Activated CD4-positive, alpha-beta T cell treated with anti-CD3 and anti-CD28 coated beads, Interleukin-2, amount 10 ng/mL, durations not matched to agents 7 days and 5 days (primary cell): ENCODE measurements around the gene C11orf58. TPM values are rescaled to one million over a fixed set of nuclear protein-coding genes. Genes with fewer than 3 reads are reported as not detected.

Experiments
- CTCF ChIA-PET: fragments of 350-600 bp; sonication (Branson Sonifier 250); formaldehyde crosslinking; loops from one replicate; lab custom pipeline; 2021; ENCODE audit warnings: antibody characterized with exemption; lab: Charles Lee
- POLR2A ChIA-PET: fragments of 350-600 bp; sonication (Branson Sonifier 250); formaldehyde crosslinking; loops from one replicate; lab custom pipeline; 2021; ENCODE audit warnings: antibody characterized with exemption; lab: Charles Lee
- DNase-seq: peaks from one replicate; pipeline ENCODE4 v3.0.0-alpha.2; 2020
- H3K27ac Mint-ChIP-seq: one replicate; pipeline ENCODE4 v1.8.0; 2021; ENCODE audit warnings: mild to moderate bottlenecking, moderate library complexity, mixed read lengths
- H3K27me3 Mint-ChIP-seq: one replicate; pipeline ENCODE4 v1.8.0; 2021; ENCODE audit warnings: mixed read lengths
- H3K36me3 Mint-ChIP-seq: one replicate; pipeline ENCODE4 v1.8.0; 2021; ENCODE audit warnings: low read depth, mixed read lengths
- H3K4me1 Mint-ChIP-seq: one replicate; pipeline ENCODE4 v1.8.0; 2021; ENCODE audit warnings: mixed read lengths
- H3K4me3 Mint-ChIP-seq: one replicate; pipeline ENCODE4 v1.8.0; 2021; ENCODE audit warnings: mild to moderate bottlenecking, moderate library complexity, mixed read lengths
- H3K9me3 Mint-ChIP-seq: one replicate; pipeline ENCODE4 v1.8.0; 2021; ENCODE audit warnings: mixed read lengths
- total RNA-seq, 2 experiments: library from RNA; stranded (reverse); gene quantifications; one replicate each; pipeline ENCODE4 v1.2.3, GENCODE V29; 2021

C11orf58 gene
- total RNA-seq, 2 experiments from 2014 or later: 119 to 137 TPM

GRCh38 chr11:16789560-16790485, 51.4 kb downstream of the C11orf58 start:
- Mint-ChIP-seq H3K4me1 (peaks cover 4% of the 10 kb centered on the region), H3K36me3 (no peaks in the 10 kb centered on the region), H3K27ac (no peak overlapping the region), H3K27me3 (no peaks in the 10 kb centered on the region), H3K9me3 (no peaks in the 10 kb centered on the region), H3K4me3 (no peak overlapping the region)
- DNase-seq: no peak
- ChIA-PET CTCF (interaction anchor here (0.7 to 0.9 kb wide), 2 partner anchors 11 to 16 kb away, joined by 3 read pairs; no protein-coding TSS in a partner anchor), POLR2A (no interaction called here)

- no peaks in the 10 kb centered on the region for H3K36me3 Mint-ChIP-seq
- no peaks in the 10 kb centered on the region for H3K9me3 Mint-ChIP-seq
- no peaks in the 10 kb centered on the region for H3K27me3 Mint-ChIP-seq
- ChIA-PET CTCF (no interaction called here), POLR2A (no interaction called here)
- H3K27ac Mint-ChIP-seq: no peak overlapping the region
- H3K4me1 Mint-ChIP-seq: peaks cover 10% of the 10 kb centered on the region
- no peak overlapping the region for H3K4me3 Mint-ChIP-seq
- no peak for DNase-seq
These were observed 52.2 kb downstream of the C11orf58 start for GRCh38 chr11:16790486-16791190.

GRCh38 chr11:16791191-16791961, 52.9 kb downstream of the C11orf58 start:
- POLR2A ChIA-PET: no interaction called here
- H3K27me3 Mint-ChIP-seq: no peaks in the 10 kb centered on the region
- H3K4me3 Mint-ChIP-seq: no peak overlapping the region
- no peaks in the 10 kb centered on the region for H3K9me3 Mint-ChIP-seq
- no peaks in the 10 kb centered on the region for H3K36me3 Mint-ChIP-seq
- H3K27ac Mint-ChIP-seq: no peak overlapping the region
- CTCF ChIA-PET: interaction anchor here (1.8 kb wide), 1 partner anchor 29 kb away, joined by 4 read pairs; no protein-coding TSS in a partner anchor
- no peak for DNase-seq
- H3K4me1 Mint-ChIP-seq: peaks cover 10% of the 10 kb centered on the region

DNA sequence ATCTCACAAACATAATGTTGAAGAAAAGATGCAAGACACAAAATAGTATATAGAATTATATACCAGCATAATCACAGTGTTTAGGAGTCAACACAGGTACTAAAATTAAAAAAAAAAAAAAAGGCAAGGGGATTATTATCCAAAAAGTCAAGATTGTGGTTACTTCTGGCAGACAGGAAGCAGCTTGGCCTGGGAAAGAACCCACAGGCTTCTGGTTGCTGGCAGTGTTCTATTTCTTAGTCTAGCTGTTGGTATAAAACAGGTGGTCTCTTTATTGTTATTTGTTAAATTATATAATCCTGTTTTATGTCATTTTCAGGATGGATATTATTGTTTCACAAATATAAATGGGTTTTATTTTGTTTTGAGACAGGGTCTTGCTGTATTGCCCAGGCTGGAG, 54.0 kb downstream of the C11orf58 start:
- Mint-ChIP-seq H3K4me3 (no peak overlapping the region), H3K36me3 (no peaks in the 10 kb centered on the region), H3K4me1 (peaks cover 10% of the 10 kb centered on the region), H3K9me3 (no peaks in the 10 kb centered on the region), H3K27ac (no peak overlapping the region), H3K27me3 (no peaks in the 10 kb centered on the region)
- no peak for DNase-seq
- ChIA-PET CTCF (interaction anchor here (0.8 to 1.8 kb wide), 3 partner anchors 8 to 89 kb away, joined by 3 to 5 read pairs (median 4); no protein-coding TSS in a partner anchor), POLR2A (no interaction called here)

DNA sequence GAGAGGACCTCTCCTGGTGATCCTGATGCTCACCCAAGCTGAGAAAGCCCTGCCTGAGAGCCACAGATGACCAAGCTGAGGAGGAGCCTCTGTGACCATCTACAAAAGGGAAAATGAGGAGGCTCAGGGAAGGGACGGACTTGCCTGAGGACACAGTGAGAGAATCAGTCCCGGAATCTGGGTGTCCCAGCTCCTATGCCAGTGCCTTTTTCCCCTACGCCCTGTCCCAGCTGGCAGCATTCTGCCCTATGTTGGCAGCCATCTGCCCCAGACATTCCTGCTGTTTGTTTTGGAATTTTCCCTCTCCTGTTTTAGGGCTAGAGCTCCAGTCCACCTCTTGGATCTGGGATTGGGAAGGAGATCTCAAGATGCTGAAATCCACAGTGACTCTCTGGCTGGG, 54.6 kb downstream of the C11orf58 start:
- Mint-ChIP-seq H3K36me3 (no peaks in the 10 kb centered on the region), H3K9me3 (no peaks in the 10 kb centered on the region), H3K4me3 (no peak overlapping the region), H3K27ac (no peak overlapping the region), H3K4me1 (peaks cover 10% of the 10 kb centered on the region), H3K27me3 (no peaks in the 10 kb centered on the region)
- ChIA-PET POLR2A (no interaction called here), CTCF (interaction anchor here (0.8 to 1.8 kb wide), 3 partner anchors 9 to 88 kb away, joined by 3 to 5 read pairs (median 4); no protein-coding TSS in a partner anchor)
- DNase-seq: no peak

DNA sequence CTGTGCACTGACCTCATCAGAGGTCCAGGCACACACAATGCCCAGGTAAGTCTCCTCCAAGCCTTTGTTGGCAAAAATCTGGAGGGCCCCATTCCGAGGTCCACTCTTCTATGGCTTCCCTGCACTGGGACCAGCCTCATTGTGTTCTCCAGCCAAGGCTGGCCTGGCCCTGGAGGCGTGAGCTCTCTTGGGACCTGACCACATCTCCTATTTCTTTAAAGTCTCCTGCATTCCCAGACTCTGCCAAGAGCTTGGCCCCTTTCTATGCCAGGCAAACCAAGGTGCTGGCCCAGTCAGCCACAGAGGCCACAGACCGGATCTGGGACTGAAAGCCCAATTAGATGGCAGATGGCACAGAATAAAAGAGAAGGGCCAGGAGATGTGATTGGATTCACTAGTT, 55.1 kb downstream of the C11orf58 start:
- peaks cover 10% of the 10 kb centered on the region for H3K4me1 Mint-ChIP-seq
- H3K27me3 Mint-ChIP-seq: no peaks in the 10 kb centered on the region
- H3K27ac Mint-ChIP-seq: no peak overlapping the region
- H3K36me3 Mint-ChIP-seq: no peaks in the 10 kb centered on the region
- CTCF ChIA-PET: interaction anchor here (0.9 kb wide), 1 partner anchor 155 kb away, joined by 3 read pairs; no protein-coding TSS in a partner anchor
- H3K4me3 Mint-ChIP-seq: no peak overlapping the region
- DNase-seq: no peak
- POLR2A ChIA-PET: no interaction called here
- H3K9me3 Mint-ChIP-seq: no peaks in the 10 kb centered on the region

- CTCF ChIA-PET: interaction anchor here (0.9 to 1.7 kb wide), 2 partner anchors 8 to 154 kb away, joined by 3 to 4 read pairs; no protein-coding TSS in a partner anchor
- Mint-ChIP-seq H3K27me3 (no peaks in the 10 kb centered on the region), H3K9me3 (no peaks in the 10 kb centered on the region), H3K4me3 (no peak overlapping the region), H3K27ac (no peak overlapping the region), H3K36me3 (no peaks in the 10 kb centered on the region), H3K4me1 (peaks cover 10% of the 10 kb centered on the region)
- POLR2A ChIA-PET: no interaction called here
- no peak for DNase-seq
These were observed 55.8 kb downstream of the C11orf58 start for GRCh38 chr11:16794047-16794818.

DNA sequence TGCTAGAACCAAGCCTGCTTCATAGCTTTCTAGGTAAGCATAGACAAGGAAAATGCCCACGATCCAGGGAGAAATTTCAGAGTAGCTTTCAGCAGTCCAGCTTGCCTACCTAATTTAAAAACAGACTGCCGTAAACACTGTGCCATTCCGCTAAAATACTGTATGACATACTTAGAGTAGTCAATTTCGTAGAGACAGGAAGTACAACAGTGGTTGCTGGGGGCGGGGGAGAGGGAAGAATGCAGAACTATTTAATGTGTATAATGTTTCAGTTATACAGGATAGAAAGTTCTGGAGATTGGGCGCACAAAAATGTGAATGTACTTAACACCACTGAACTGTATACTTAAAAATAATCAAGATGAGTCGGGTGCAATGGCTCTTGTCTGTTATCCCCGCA, 56.7 kb downstream of the C11orf58 start:
- Mint-ChIP-seq H3K27ac (no peak overlapping the region), H3K4me1 (peaks cover 10% of the 10 kb centered on the region), H3K4me3 (no peak overlapping the region), H3K9me3 (no peaks in the 10 kb centered on the region), H3K27me3 (no peaks in the 10 kb centered on the region), H3K36me3 (no peaks in the 10 kb centered on the region)
- POLR2A ChIA-PET: no interaction called here
- CTCF ChIA-PET: interaction anchor here (1.7 kb wide), 1 partner anchor 9 kb away, joined by 4 read pairs; no protein-coding TSS in a partner anchor
- DNase-seq: no peak

DNA sequence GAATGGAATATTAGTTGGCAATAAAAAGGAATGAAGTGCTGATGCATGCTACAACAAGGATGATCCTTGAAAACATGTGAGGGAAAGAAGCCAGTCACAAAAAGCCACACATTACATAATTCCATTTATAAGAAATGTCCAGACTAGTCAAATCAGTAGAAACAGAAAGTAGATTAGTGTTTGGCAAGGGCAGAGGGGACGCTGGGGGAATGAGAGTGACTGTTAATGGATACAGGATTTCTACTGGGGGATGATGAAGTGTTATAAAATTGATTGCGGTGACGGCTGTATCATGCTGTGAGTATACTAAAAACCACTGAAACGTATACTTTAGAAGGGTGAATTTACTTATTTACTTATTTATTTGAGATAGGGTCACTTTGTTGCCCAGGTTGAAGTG, 57.9 kb downstream of the C11orf58 start:
- Mint-ChIP-seq H3K36me3 (no peaks in the 10 kb centered on the region), H3K4me1 (peaks cover 10% of the 10 kb centered on the region), H3K9me3 (no peaks in the 10 kb centered on the region), H3K4me3 (no peak overlapping the region), H3K27ac (no peak overlapping the region), H3K27me3 (no peaks in the 10 kb centered on the region)
- POLR2A ChIA-PET: no interaction called here
- no peak for DNase-seq
- CTCF ChIA-PET: interaction anchor here (1.7 kb wide), 1 partner anchor 10 kb away, joined by 4 read pairs; no protein-coding TSS in a partner anchor

DNA sequence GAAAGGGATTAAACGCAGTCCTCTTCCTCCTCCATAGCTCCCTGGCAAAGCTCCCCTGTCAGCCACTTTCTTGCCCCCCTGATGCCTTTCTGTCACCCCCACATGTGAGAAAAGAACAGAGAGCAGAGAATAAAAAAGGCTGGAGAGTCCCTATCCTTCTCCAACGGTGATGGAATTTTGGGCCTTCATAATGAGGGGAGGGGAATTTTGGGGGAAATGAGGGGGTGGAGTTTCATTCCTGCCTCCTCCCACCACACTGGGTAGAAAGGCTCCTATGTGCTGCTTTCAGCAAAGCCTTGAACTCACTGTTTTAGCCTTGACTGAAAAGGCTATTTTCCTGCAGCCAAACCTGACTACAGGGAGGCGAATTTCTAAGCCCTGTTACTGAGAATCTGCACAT, 59.3 kb downstream of the C11orf58 start:
- no peaks in the 10 kb centered on the region for H3K27me3 Mint-ChIP-seq
- H3K27ac Mint-ChIP-seq: no peak overlapping the region
- POLR2A ChIA-PET: no interaction called here
- DNase-seq: no peak
- H3K4me3 Mint-ChIP-seq: no peak overlapping the region
- H3K9me3 Mint-ChIP-seq: no peaks in the 10 kb centered on the region
- peaks cover 7% of the 10 kb centered on the region for H3K4me1 Mint-ChIP-seq
- CTCF ChIA-PET: interaction anchor here (0.5 to 1.6 kb wide), 3 partner anchors 10 to 343 kb away, joined by 3 read pairs; no protein-coding TSS in a partner anchor
- no peaks in the 10 kb centered on the region for H3K36me3 Mint-ChIP-seq

DNA sequence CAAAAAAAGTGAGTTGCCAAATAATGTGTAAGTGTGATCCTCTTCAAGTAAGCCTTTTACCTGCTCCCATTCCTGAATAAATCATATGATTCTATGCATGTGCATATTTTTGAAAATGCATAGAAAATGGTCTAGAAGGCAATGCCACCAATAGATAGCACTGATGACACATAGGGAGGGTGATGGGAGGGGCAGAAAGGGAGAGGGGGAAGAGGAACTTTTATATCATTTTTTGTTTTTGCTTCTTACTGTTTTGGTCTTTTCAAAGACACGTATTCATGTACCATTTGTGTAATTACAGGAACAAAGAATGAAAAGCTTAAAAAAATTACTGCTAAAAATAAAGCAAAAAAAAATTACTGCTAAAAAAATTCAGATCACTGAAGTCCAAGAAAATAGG, 60.8 kb downstream of the C11orf58 start:
- CTCF ChIA-PET: no interaction called here
- Mint-ChIP-seq H3K9me3 (no peaks in the 10 kb centered on the region), H3K27me3 (no peaks in the 10 kb centered on the region), H3K4me1 (peaks cover 7% of the 10 kb centered on the region), H3K27ac (no peak overlapping the region), H3K36me3 (no peaks in the 10 kb centered on the region), H3K4me3 (no peak overlapping the region)
- POLR2A ChIA-PET: no interaction called here
- DNase-seq: no peak
